HepG2 (cell line): Measurements from ENCODE around the gene CNNM2. TPM values are rescaled to one million over a fixed set of nuclear protein-coding genes. Genes with fewer than 3 reads are reported as not detected.

Experiments
- ATF4 ChIP-seq, 2 experiments: fragments of 450-650 bp in 1 of 2; sonication (generic) in 1 of 2; formaldehyde crosslinking; IDR thresholded peaks; 2 replicates each; pipeline versions ENCODE4 v1.5.0 to v1.8.0; 2020 to 2022; ENCODE audit warnings: mild to moderate bottlenecking in 1 of 2, missing genetic modification reagents in 1 of 2
- EP300 ChIP-seq, 3 experiments: sonication (generic) in 1 of 3; formaldehyde crosslinking in 1 of 3; IDR thresholded peaks; 2 replicates each; pipeline versions ENCODE4 v1.5.1 to v1.6.1; 2011 to 2020; ENCODE audit warnings: low read depth in 2 of 3, low read length in 2 of 3, borderline replicate concordance in 1 of 3, improper control_type of control experiment in 1 of 3, mild to moderate bottlenecking in 1 of 3, missing genetic modification reagents in 1 of 3, moderate library complexity in 1 of 3
- FOXA1 ChIP-seq, 2 experiments: fragments of 450-650 bp in 1 of 2; sonication (generic) in 1 of 2; formaldehyde crosslinking in 1 of 2; IDR thresholded peaks; 2 replicates each; pipeline versions ENCODE4 v1.4.0 to v1.6.1; 2016 to 2020; ENCODE audit warnings: missing genetic modification reagents in 1 of 2
- HOMEZ ChIP-seq: IDR thresholded peaks from 2 replicates; pipeline ENCODE4 v1.6.1; 2016; ENCODE audit warnings: low read depth
- KLF6 ChIP-seq: IDR thresholded peaks from 2 replicates; pipeline ENCODE4 v1.8.0; 2016; ENCODE audit warnings: missing biosample characterization, missing genetic modification reagents
- MZF1 ChIP-seq: sonication (generic); formaldehyde crosslinking; IDR thresholded peaks from 2 replicates; pipeline ENCODE4 v1.8.1; 2023; ENCODE audit warnings: mild to moderate bottlenecking, missing genetic modification reagents, borderline replicate concordance
- NFIB ChIP-seq: sonication (generic); formaldehyde crosslinking; IDR thresholded peaks from 2 replicates; pipeline ENCODE4 v1.9.0; 2021; ENCODE audit warnings: missing genetic modification reagents, mild to moderate bottlenecking, borderline replicate concordance
- RFXAP ChIP-seq: sonication (generic); formaldehyde crosslinking; IDR thresholded peaks from 2 replicates; pipeline ENCODE4 v1.4.0; 2020; ENCODE audit warnings: missing genetic modification reagents, borderline replicate concordance
- RORA ChIP-seq: sonication (generic); formaldehyde crosslinking; IDR thresholded peaks from 2 replicates; pipeline ENCODE4 v1.5.0; 2020; ENCODE audit warnings: mild to moderate bottlenecking, missing genetic modification reagents, moderate library complexity
- STAG1 ChIP-seq: sonication (generic); formaldehyde crosslinking; IDR thresholded peaks from 2 replicates; pipeline ENCODE4 v1.4.0; 2020; ENCODE audit warnings: missing genetic modification reagents
- TGIF2 ChIP-seq: IDR thresholded peaks from 2 replicates; pipeline ENCODE4 v1.6.1; 2016; ENCODE audit warnings: control low read depth, missing compliant biosample characterization
- ZMAT5 ChIP-seq: sonication (generic); formaldehyde crosslinking; IDR thresholded peaks from 2 replicates; pipeline ENCODE4 v1.5.0; 2020; ENCODE audit warnings: mild to moderate bottlenecking, low read depth, missing genetic modification reagents, borderline replicate concordance
- ZMYM3 ChIP-seq: sonication (generic); formaldehyde crosslinking; IDR thresholded peaks from 2 replicates; pipeline ENCODE4 v1.5.1; 2020; ENCODE audit warnings: mild to moderate bottlenecking, missing genetic modification reagents
- ZNF10 ChIP-seq: sonication (generic); formaldehyde crosslinking; IDR thresholded peaks from 2 replicates; pipeline ENCODE4 v1.4.0; 2020; ENCODE audit warnings: mild to moderate bottlenecking, low read depth, missing genetic modification reagents, borderline replicate concordance
- ZNF484 ChIP-seq: sonication (generic); formaldehyde crosslinking; IDR thresholded peaks from 2 replicates; pipeline ENCODE4 v1.5.1; 2020; ENCODE audit warnings: mild to moderate bottlenecking, low read depth, missing genetic modification reagents, borderline replicate concordance
- ZNF646 ChIP-seq: sonication (generic); formaldehyde crosslinking; IDR thresholded peaks from 2 replicates; pipeline ENCODE4 v1.9.0; 2021; ENCODE audit warnings: mild to moderate bottlenecking, missing genetic modification reagents
- ZNF674 ChIP-seq: sonication (generic); formaldehyde crosslinking; IDR thresholded peaks from 2 replicates; pipeline ENCODE4 v1.5.0; 2020; ENCODE audit warnings: low read depth, mild to moderate bottlenecking, missing genetic modification reagents
- polyA plus RNA-seq, 8 experiments: library from polyadenylated mRNA; depleted of rRNA in 3 of 8; stranded (reverse) in 7 of 8; unstranded in 1 of 8; fragments of >200 nt; fragmentation: Illumina TruSeq in 4 of 8; extraction: Trizol in 4 of 8; gene quantifications; 2 replicates each; pipeline versions ENCODE4 v1.2.1 to v1.2.3, GENCODE V29; 2011 to 2016; ENCODE audit warnings: low read depth in 4 of 8, missing spikeins in 1 of 8, mixed read lengths in 1 of 8; ENCODE audit not compliant: insufficient read depth in 1 of 8
- total RNA-seq, 5 experiments: library from RNA; depleted of rRNA; stranded (reverse); fragments of >200 nt; fragmentation: Illumina TruSeq; extraction: Trizol; gene quantifications; 2 replicates each; pipeline ENCODE4 v1.2.3, GENCODE V29; 2016; ENCODE audit warnings: low read depth in 1 of 5

CNNM2 gene
- total and polyA plus RNA-seq, 2 of the 13 experiments (the other 11 are each of a cell fraction or from before 2014, with no cell fraction given), result 7.1 to 9.0 TPM

- TF ChIP-seq ZNF646 (CRISPR knock-in tag), result peak; percentile 85; the same call in 1 of the 2 replicates
- TF ChIP-seq EP300 (IDR thresholded peaks at IDR 0.05; ENCODE audit: low read depth in 2 of 2, low read length in 2 of 2), result peak; percentile 63 to 87; a peak in 3 of 4 replicates
- peak; percentile 87 for TF ChIP-seq EP300 (CRISPR knock-in tag; IDR thresholded peaks at IDR 0.05; ENCODE audit: borderline replicate concordance)
- TF ChIP-seq FOXA1 (IDR thresholded peaks at IDR 0.05), result no peak
- TF ChIP-seq FOXA1 (CRISPR knock-in tag; IDR thresholded peaks at IDR 0.05), result peak; percentile 99
- peak; percentile 89; the same call in 1 of the 2 replicates for TF ChIP-seq HOMEZ
- peak; percentile 86 for TF ChIP-seq TGIF2 (CRISPR knock-in tag)
- TF ChIP-seq ZNF10 (CRISPR knock-in tag), result no peak
- TF ChIP-seq ATF4 (CRISPR knock-in tag; IDR thresholded peaks at IDR 0.05), result peak in 1 of 2 experiments; percentile 70; a peak in 2 of 4 replicates
- TF ChIP-seq RFXAP (CRISPR knock-in tag), result peak; percentile 98
- no peak for TF ChIP-seq ZNF674
- TF ChIP-seq RORA (CRISPR knock-in tag), result no peak
- TF ChIP-seq KLF6, result peak; percentile 89
- no peak for TF ChIP-seq ZMAT5 (CRISPR knock-in tag)
- TF ChIP-seq ZMYM3 (CRISPR knock-in tag), result peak; percentile 94
- TF ChIP-seq NFIB, result no peak
- TF ChIP-seq MZF1 (CRISPR knock-in tag), result no peak
- TF ChIP-seq STAG1 (CRISPR knock-in tag), result peak; percentile 91
- no peak for TF ChIP-seq ZNF484
These were observed 135.8 kb downstream of the CNNM2 start (continued) for GRCh38 chr10:103053659-103054581.
